Gastrocnemius medialis (tissue), 4 donors: Measurements from ENCODE around the gene SASH1. TPM values are rescaled to one million over a fixed set of nuclear protein-coding genes. Genes with fewer than 3 reads are reported as not detected.

ENCODE experiments used
- ATAC-seq, 2 donors: fragments of 150-250 bp; one replicate each; pipeline ENCODE4 v1.9.1; 2016
- DNase-seq, 2 donors: peaks; one replicate each; pipeline ENCODE4 v3.0.0-alpha.2; 2019
- H3K27ac ChIP-seq, 4 donors: fragments of 200-600 bp; sonication (generic); 1 replicate in 1 of 4; 2 replicates in 3 of 4; pipeline ENCODE4 v1.5.1; 2016 to 2018; ENCODE audit warnings: mild to moderate bottlenecking in 2 of 4, moderate library complexity in 1 of 4
- H3K27me3 ChIP-seq, 3 donors: fragments of 200-600 bp; sonication (generic) in 2 of 3; 1 replicate in 1 of 3; 2 replicates in 2 of 3; pipeline versions ENCODE4 v1.5.1 to v1.6.0; 2016 to 2019; ENCODE audit warnings: mild to moderate bottlenecking in 1 of 3, moderate library complexity in 1 of 3
- H3K36me3 ChIP-seq, 2 donors: fragments of 200-600 bp; sonication (generic) in 1 of 2; one replicate each; pipeline ENCODE4 v1.5.1; 2017 to 2018
- H3K4me1 ChIP-seq, 2 donors: fragments of 200-600 bp; sonication (generic) in 1 of 2; one replicate each; pipeline ENCODE4 v1.5.1; 2016 to 2017; ENCODE audit warnings: mild to moderate bottlenecking in 2 of 2
- H3K4me3 ChIP-seq, 4 donors: fragments of 200-600 bp; sonication (generic) in 3 of 4; 1 replicate in 1 of 4; 2 replicates in 3 of 4; pipeline ENCODE4 v1.5.1; 2016 to 2019; ENCODE audit warnings: mild to moderate bottlenecking in 2 of 4
- H3K9me3 ChIP-seq, 3 donors: fragments of 200-600 bp; sonication (generic) in 2 of 3; 1 replicate in 1 of 3; 2 replicates in 2 of 3; pipeline ENCODE4 v1.5.1; 2016 to 2019
- POLR2A ChIP-seq, 2 donors: fragments of 450-650 bp; IDR thresholded peaks; one replicate each; pipeline ENCODE4 v1.6.1; 2017; ENCODE audit warnings: antibody characterized with exemption in 2 of 2, mild to moderate bottlenecking in 2 of 2, moderate library complexity in 2 of 2
- in situ Hi-C, 4 donors: fragments of 200-750 bp; cut with MboI; loops; one replicate each; pipeline versions ENCODE4 v1.15.0 to v1.8.0; 2017; ENCODE audit warnings: low sequenced_read_pairs in 4 of 4
- intact Hi-C: fragments of 100-400 bp; cut with DNase I; formaldehyde crosslinking; loops from one replicate; pipeline ENCODE4 v1.15.1; 2023; ENCODE audit warnings: low total_unique reads
- total RNA-seq, 4 donors: library from RNA; depleted of rRNA; stranded (reverse); fragments of >200 nt; gene quantifications; one replicate each; pipeline versions ENCODE4 v1.1.0 to v1.2.3, GENCODE V29; 2016
- TF ChIP-seq, protein P1 (sequence below), 5 experiments: fragments of 450-650 bp in 3 of 5; fragments of 200-600 bp in 2 of 5; sonication (generic) in 2 of 5; IDR thresholded peaks in 4 of 5; conservative IDR thresholded peaks in 1 of 5; 1 replicate in 4 of 5; 2 replicates in 1 of 5; pipeline ENCODE4 v1.5.1; 2016 to 2019; ENCODE audit warnings: antibody characterized with exemption in 5 of 5, mild to moderate bottlenecking in 3 of 5, moderate library complexity in 3 of 5

The SASH1 gene
- total RNA-seq, 4 donors from 2014 or later = 28.2 to 42.4 (median 35.4) TPM

GRCh38 chr6:148343047-148343782, 577 bp downstream of the SASH1 start:
- no peak for DNase-seq
- Histone ChIP-seq H3K4me1 (peaks cover 4 to 7% of the 10 kb centered on the region in 2 donors), H3K27me3 (peaks cover 0 to 6% (median 0%) of the 10 kb centered on the region in 3 donors), H3K4me3 (peak overlapping the region; percentile 65 to 67 (median 66)), H3K36me3 (no peaks in the 10 kb centered on the region), H3K9me3 (no peaks in the 10 kb centered on the region), H3K27ac (peak overlapping the region; percentile 70 to 84 (median 81))
- ATAC-seq = peak in 1 of 2 donors; percentile 2
- TF ChIP-seq, protein P1, sequence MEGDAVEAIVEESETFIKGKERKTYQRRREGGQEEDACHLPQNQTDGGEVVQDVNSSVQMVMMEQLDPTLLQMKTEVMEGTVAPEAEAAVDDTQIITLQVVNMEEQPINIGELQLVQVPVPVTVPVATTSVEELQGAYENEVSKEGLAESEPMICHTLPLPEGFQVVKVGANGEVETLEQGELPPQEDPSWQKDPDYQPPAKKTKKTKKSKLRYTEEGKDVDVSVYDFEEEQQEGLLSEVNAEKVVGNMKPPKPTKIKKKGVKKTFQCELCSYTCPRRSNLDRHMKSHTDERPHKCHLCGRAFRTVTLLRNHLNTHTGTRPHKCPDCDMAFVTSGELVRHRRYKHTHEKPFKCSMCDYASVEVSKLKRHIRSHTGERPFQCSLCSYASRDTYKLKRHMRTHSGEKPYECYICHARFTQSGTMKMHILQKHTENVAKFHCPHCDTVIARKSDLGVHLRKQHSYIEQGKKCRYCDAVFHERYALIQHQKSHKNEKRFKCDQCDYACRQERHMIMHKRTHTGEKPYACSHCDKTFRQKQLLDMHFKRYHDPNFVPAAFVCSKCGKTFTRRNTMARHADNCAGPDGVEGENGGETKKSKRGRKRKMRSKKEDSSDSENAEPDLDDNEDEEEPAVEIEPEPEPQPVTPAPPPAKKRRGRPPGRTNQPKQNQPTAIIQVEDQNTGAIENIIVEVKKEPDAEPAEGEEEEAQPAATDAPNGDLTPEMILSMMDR (IDR thresholded peaks at IDR 0.05 in 4 of 5, conservative IDR thresholded peaks at IDR 0.05 in 1 of 5) = peak in 1 of 5 experiments; percentile 22
- TF ChIP-seq POLR2A (IDR thresholded peaks at IDR 0.05) = no peak
- in situ Hi-C loops = no loop called here
- intact Hi-C loops = loop anchor here (5.0 kb wide), 2 partner anchors 119 to 169 kb away; no protein-coding TSS in a partner anchor

- Histone ChIP-seq H3K4me1 (peaks cover 4 to 7% of the 10 kb centered on the region in 2 donors), H3K9me3 (no peaks in the 10 kb centered on the region), H3K4me3 (peak overlapping the region; percentile 30 to 67 (median 66)), H3K27me3 (peaks cover 0 to 6% (median 0%) of the 10 kb centered on the region in 3 donors), H3K36me3 (no peaks in the 10 kb centered on the region), H3K27ac (peak overlapping the region; percentile 58 to 84 (median 81))
- ATAC-seq (no peak), DNase-seq (no peak)
- TF ChIP-seq POLR2A (IDR thresholded peaks at IDR 0.05) = no peak
- intact Hi-C loops (no loop called here), in situ Hi-C loops (no loop called here)
Measured at GRCh38 chr6:148345176-148345575, 2.5 kb downstream of the SASH1 start.

DNA sequence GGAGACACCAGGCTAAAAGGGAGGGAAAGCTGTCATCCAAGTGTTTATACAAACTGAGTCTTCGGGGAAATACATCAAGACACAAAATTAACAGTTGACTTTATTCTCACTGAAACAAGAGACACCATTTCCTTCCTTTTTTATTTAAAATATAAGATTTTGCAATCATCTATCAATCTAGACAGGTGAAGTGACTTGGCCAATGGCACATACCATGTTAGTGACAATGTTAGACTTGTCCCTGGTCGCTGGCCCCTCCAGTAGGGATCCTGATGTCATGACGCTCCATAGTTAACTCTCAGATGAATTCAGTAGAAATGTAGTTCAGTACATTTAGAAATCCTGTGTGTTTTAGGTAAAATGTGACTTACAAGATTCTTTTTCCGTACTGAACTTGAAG, 2.9 kb downstream of the SASH1 start:
- DNase-seq (no peak), ATAC-seq (no peak)
- intact Hi-C loops (no loop called here), in situ Hi-C loops (no loop called here)
- H3K27ac ChIP-seq = peak overlapping the region; percentile 58 to 84 (median 81)
- TF ChIP-seq, protein P1 (IDR thresholded peaks at IDR 0.05 in 4 of 5, conservative IDR thresholded peaks at IDR 0.05 in 1 of 5) = no peak
- H3K9me3 ChIP-seq = no peaks in the 10 kb centered on the region
- H3K27me3 ChIP-seq = peaks cover 0 to 6% (median 0%) of the 10 kb centered on the region in 3 donors
- H3K4me1 ChIP-seq = peaks cover 4 to 7% of the 10 kb centered on the region in 2 donors
- H3K36me3 ChIP-seq = no peaks in the 10 kb centered on the region
- H3K4me3 ChIP-seq = peak overlapping the region in 3 of 4 donors; percentile 65 to 67 (median 66)

GRCh38 chr6:148346681-148347440, 4.2 kb downstream of the SASH1 start:
- intact Hi-C loops = no loop called here

More at GRCh38 chr6:148346681-148347440, 4.2 kb downstream of the SASH1 start:
- peaks cover 0 to under 1% of the 10 kb centered on the region in 2 donors for H3K4me1 ChIP-seq
- H3K36me3 ChIP-seq = no peaks in the 10 kb centered on the region
- TF ChIP-seq POLR2A (IDR thresholded peaks at IDR 0.05) = no peak
- TF ChIP-seq, protein P1 (IDR thresholded peaks at IDR 0.05 in 4 of 5, conservative IDR thresholded peaks at IDR 0.05 in 1 of 5) = no peak
- peak overlapping the region in 3 of 4 donors; percentile 45 to 84 (median 79) for H3K27ac ChIP-seq
- H3K27me3 ChIP-seq = peaks cover 0 to 6% (median 0%) of the 10 kb centered on the region in 3 donors
- ATAC-seq (no peak), DNase-seq (no peak)
- H3K9me3 ChIP-seq = no peaks in the 10 kb centered on the region
- H3K4me3 ChIP-seq = no peak overlapping the region
- in situ Hi-C loops = no loop called here
